Stimulated activated naive CD8-positive, alpha-beta T cell treated with anti-CD3 and anti-CD28 coated beads, Interleukin-15, amount 100 ng/mL, for 72 hours (primary cell): Measurements from ENCODE around the gene TRIM38.
A peak's percentile ranks its signal among the peaks of the same experiment; 100 is the strongest.

Experiments used
- ATAC-seq: fragments of 150-1000 bp; cut with Tn5 transposase; 2 replicates; pipeline ENCODE4 v1.10.0; 2021; ENCODE audit warnings: mild to moderate bottlenecking, moderate library complexity
- DNase-seq, 2 donors: peaks; one replicate each; pipeline ENCODE4 v3.0.0; 2021 to 2022
- H3K27ac Mint-ChIP-seq, 2 donors: one replicate each; pipeline ENCODE4 v1.8.0; 2022; ENCODE audit warnings: mild to moderate bottlenecking in 2 of 2, mixed read lengths in 2 of 2, moderate library complexity in 2 of 2
- H3K27me3 Mint-ChIP-seq: one replicate; pipeline ENCODE4 v1.8.0; 2022; ENCODE audit warnings: mixed read lengths
- H3K4me1 Mint-ChIP-seq: one replicate; pipeline ENCODE4 v1.8.0; 2022; ENCODE audit warnings: mild to moderate bottlenecking, mixed read lengths
- H3K4me3 Mint-ChIP-seq, 2 donors: one replicate each; pipeline ENCODE4 v1.8.0; 2022; ENCODE audit warnings: mild to moderate bottlenecking in 2 of 2, mixed read lengths in 2 of 2, moderate library complexity in 1 of 2
- H3K9me3 Mint-ChIP-seq, 2 donors: one replicate each; pipeline ENCODE4 v1.8.0; 2022; ENCODE audit warnings: mixed read lengths in 2 of 2

Gene TRIM38

GRCh38 chr6:26021001-26021349 lies 58.4 kb downstream of the TRIM38 start:
- no peaks in the 10 kb centered on the region for H3K27me3 Mint-ChIP-seq
- H3K4me3 Mint-ChIP-seq = peak overlapping the region; percentile 96 to 97
- H3K4me1 Mint-ChIP-seq = peaks cover 66% of the 10 kb centered on the region
- DNase-seq (peak; percentile 75 to 83), ATAC-seq (no peak)
- H3K9me3 Mint-ChIP-seq = peaks cover 0 to 6% of the 10 kb centered on the region in 2 donors
- peak overlapping the region; percentile 100 for H3K27ac Mint-ChIP-seq

GRCh38 chr6:26021350-26022131 lies 58.9 kb downstream of the TRIM38 start:
- peak; percentile 72 for ATAC-seq
- H3K9me3 Mint-ChIP-seq = peaks cover 0 to 6% of the 10 kb centered on the region in 2 donors
- H3K4me1 Mint-ChIP-seq = peaks cover 71% of the 10 kb centered on the region
- no peaks in the 10 kb centered on the region for H3K27me3 Mint-ChIP-seq
- peak; percentile 88 to 94 for DNase-seq
- H3K4me3 Mint-ChIP-seq = peak overlapping the region; percentile 96 to 97
- H3K27ac Mint-ChIP-seq = peak overlapping the region; percentile 100

GRCh38 chr6:26022132-26022472 lies 59.5 kb downstream of the TRIM38 start:
- Mint-ChIP-seq H3K27me3 (no peaks in the 10 kb centered on the region), H3K27ac (peak overlapping the region; percentile 100), H3K4me3 (peak overlapping the region; percentile 96 to 97), H3K4me1 (peaks cover 70% of the 10 kb centered on the region), H3K9me3 (peaks cover 0 to 6% of the 10 kb centered on the region in 2 donors)
- DNase-seq = peak; percentile 34 to 61
- no peak for ATAC-seq

GRCh38 chr6:26022737-26023136 lies 60.1 kb downstream of the TRIM38 start:
- H3K27me3 Mint-ChIP-seq = no peaks in the 10 kb centered on the region
- H3K4me1 Mint-ChIP-seq = peaks cover 69% of the 10 kb centered on the region

GRCh38 chr6:26024651-26025046 lies 62.0 kb downstream of the TRIM38 start:
- Mint-ChIP-seq H3K4me1 (peaks cover 71% of the 10 kb centered on the region), H3K27ac (no peak overlapping the region)

More at GRCh38 chr6:26022737-26023136, 60.1 kb downstream of the TRIM38 start:
- H3K27ac Mint-ChIP-seq = peak overlapping the region; percentile 19 to 100
- ATAC-seq (no peak), DNase-seq (no peak)
- H3K4me3 Mint-ChIP-seq = peak overlapping the region; percentile 96 to 97
- peaks cover 0 to 6% of the 10 kb centered on the region in 2 donors for H3K9me3 Mint-ChIP-seq

GRCh38 chr6:26025047-26025893 lies 62.7 kb downstream of the TRIM38 start:
- Mint-ChIP-seq H3K9me3 (no peaks in the 10 kb centered on the region), H3K4me1 (peaks cover 72% of the 10 kb centered on the region), H3K27ac (peak overlapping the region; percentile 86 to 99), H3K4me3 (peak overlapping the region; percentile 64 to 73), H3K27me3 (no peaks in the 10 kb centered on the region)
- DNase-seq = no peak
- no peak for ATAC-seq

More at GRCh38 chr6:26024651-26025046, 62.0 kb downstream of the TRIM38 start:
- Mint-ChIP-seq H3K4me3 (peak overlapping the region in 1 of 2 donors; percentile 30), H3K27me3 (no peaks in the 10 kb centered on the region), H3K9me3 (peaks cover 0 to 2% of the 10 kb centered on the region in 2 donors)
- no peak for DNase-seq
- no peak for ATAC-seq

GRCh38 chr6:26025894-26026832 lies 63.6 kb downstream of the TRIM38 start:
- no peaks in the 10 kb centered on the region for H3K9me3 Mint-ChIP-seq
- H3K4me1 Mint-ChIP-seq = peaks cover 72% of the 10 kb centered on the region
- DNase-seq = peak; percentile 86 to 95
- H3K27ac Mint-ChIP-seq = peak overlapping the region; percentile 86 to 99
- H3K4me3 Mint-ChIP-seq = peak overlapping the region; percentile 64 to 73
- no peaks in the 10 kb centered on the region for H3K27me3 Mint-ChIP-seq
- ATAC-seq = peak; percentile 51

GRCh38 chr6:26026833-26027490 lies 64.4 kb downstream of the TRIM38 start:
- Mint-ChIP-seq H3K9me3 (no peaks in the 10 kb centered on the region), H3K4me3 (peak overlapping the region; percentile 64 to 73), H3K4me1 (peaks cover 74% of the 10 kb centered on the region), H3K27ac (peak overlapping the region; percentile 86 to 99), H3K27me3 (no peaks in the 10 kb centered on the region)
- ATAC-seq (peak; percentile 80), DNase-seq (peak; percentile 99)

- no peak for DNase-seq
- no peak for ATAC-seq
- Mint-ChIP-seq H3K4me1 (peaks cover 70% of the 10 kb centered on the region), H3K27me3 (no peaks in the 10 kb centered on the region), H3K27ac (peak overlapping the region; percentile 86 to 99), H3K4me3 (peak overlapping the region; percentile 64 to 73), H3K9me3 (no peaks in the 10 kb centered on the region)
Measured at GRCh38 chr6:26027491-26028211, 65.0 kb downstream of the TRIM38 start.

GRCh38 chr6:26028212-26028745 lies 65.7 kb downstream of the TRIM38 start:
- no peaks in the 10 kb centered on the region for H3K27me3 Mint-ChIP-seq
- peaks cover 70% of the 10 kb centered on the region for H3K4me1 Mint-ChIP-seq
- DNase-seq (no peak), ATAC-seq (no peak)
- peak overlapping the region in 1 of 2 donors; percentile 73 for H3K4me3 Mint-ChIP-seq
- peak overlapping the region in 1 of 2 donors; percentile 89 for H3K27ac Mint-ChIP-seq
- no peaks in the 10 kb centered on the region for H3K9me3 Mint-ChIP-seq

GRCh38 chr6:26028746-26029569 lies 66.4 kb downstream of the TRIM38 start:
- Mint-ChIP-seq H3K27me3 (no peaks in the 10 kb centered on the region), H3K9me3 (no peaks in the 10 kb centered on the region), H3K4me3 (peak overlapping the region in 1 of 2 donors; percentile 73), H3K4me1 (peaks cover 74% of the 10 kb centered on the region), H3K27ac (peak overlapping the region; percentile 29 to 89)
- ATAC-seq = no peak
- no peak for DNase-seq

- H3K27me3 Mint-ChIP-seq = no peaks in the 10 kb centered on the region
- ATAC-seq (no peak), DNase-seq (no peak)
- H3K27ac Mint-ChIP-seq = no peak overlapping the region
- H3K9me3 Mint-ChIP-seq = no peaks in the 10 kb centered on the region
- peak overlapping the region in 1 of 2 donors; percentile 81 for H3K4me3 Mint-ChIP-seq
- peaks cover 79% of the 10 kb centered on the region for H3K4me1 Mint-ChIP-seq
Measured at GRCh38 chr6:26029570-26029856, 66.9 kb downstream of the TRIM38 start.

GRCh38 chr6:26029857-26030653 lies 67.5 kb downstream of the TRIM38 start:
- Mint-ChIP-seq H3K27me3 (no peaks in the 10 kb centered on the region), H3K27ac (peak overlapping the region in 1 of 2 donors; percentile 74), H3K4me1 (peaks cover 84% of the 10 kb centered on the region), H3K4me3 (peak overlapping the region; percentile 53 to 81), H3K9me3 (no peaks in the 10 kb centered on the region)
- DNase-seq (no peak), ATAC-seq (no peak)
